ENCODE results near the gene CD69. TPM values are rescaled to one million over a fixed set of nuclear protein-coding genes. Genes with fewer than 3 reads are reported as not detected.
"Not testable (repeated sequence)": the region's sequence is repeated elsewhere in the genome, so short reads cannot be mapped to it uniquely, and the experiment has no call there.

CD69 gene
- total and polyA plus RNA-seq, 5 experiments from 2014 or later: 30.7 to 248 (median 73.5) TPM

GRCh38 chr12:9741726-9742125 is 19.0 kb downstream of the CD69 start:
- ATAC-seq: peak; percentile 76 to 80
- peak overlapping the region; percentile 24 to 88 (median 76) for H3K4me3 Mint-ChIP-seq
- H3K36me3 Mint-ChIP-seq: no peaks in the 10 kb centered on the region
- peaks cover 27 to 66% (median 63%) of the 10 kb centered on the region in 4 donors for H3K4me1 Mint-ChIP-seq
- peaks cover 0 to 3% (median 0%) of the 10 kb centered on the region in 9 donors for H3K9me3 Mint-ChIP-seq
- POLR2A ChIA-PET: interaction anchor here (0.9 to 4.2 kb wide), 10 partner anchors 15 to 93 kb away, joined by 3 to 63 read pairs (median 6); partner anchors contain the start of genes CD69 and CLEC2D
- H3K27me3 Mint-ChIP-seq: no peaks in the 10 kb centered on the region
- H3K27ac Mint-ChIP-seq: peak overlapping the region; percentile 79 to 100 (median 98)
- peak; percentile 30 to 94 (median 82) for DNase-seq

- peak overlapping the region; percentile 9 to 81 (median 68) for H3K4me3 Mint-ChIP-seq
- POLR2A ChIA-PET: interaction anchor here (0.9 to 4.2 kb wide), 4 partner anchors 26 to 91 kb away, joined by 4 to 63 read pairs (median 6); partner anchors contain the start of gene CLEC2D
- ATAC-seq (peak; percentile 8 to 48), DNase-seq (peak in 4 of 10 donors; percentile 33 to 51 (median 42))
- H3K27me3 Mint-ChIP-seq: no peaks in the 10 kb centered on the region
- peaks cover 0 to 3% (median 0%) of the 10 kb centered on the region in 9 donors for H3K9me3 Mint-ChIP-seq
- peak overlapping the region; percentile 82 to 95 (median 92) for H3K27ac Mint-ChIP-seq
- H3K4me1 Mint-ChIP-seq: peaks cover 30 to 73% (median 67%) of the 10 kb centered on the region in 4 donors
- no peaks in the 10 kb centered on the region for H3K36me3 Mint-ChIP-seq
These were observed 20.5 kb downstream of the CD69 start for GRCh38 chr12:9740106-9740750.

DNA sequence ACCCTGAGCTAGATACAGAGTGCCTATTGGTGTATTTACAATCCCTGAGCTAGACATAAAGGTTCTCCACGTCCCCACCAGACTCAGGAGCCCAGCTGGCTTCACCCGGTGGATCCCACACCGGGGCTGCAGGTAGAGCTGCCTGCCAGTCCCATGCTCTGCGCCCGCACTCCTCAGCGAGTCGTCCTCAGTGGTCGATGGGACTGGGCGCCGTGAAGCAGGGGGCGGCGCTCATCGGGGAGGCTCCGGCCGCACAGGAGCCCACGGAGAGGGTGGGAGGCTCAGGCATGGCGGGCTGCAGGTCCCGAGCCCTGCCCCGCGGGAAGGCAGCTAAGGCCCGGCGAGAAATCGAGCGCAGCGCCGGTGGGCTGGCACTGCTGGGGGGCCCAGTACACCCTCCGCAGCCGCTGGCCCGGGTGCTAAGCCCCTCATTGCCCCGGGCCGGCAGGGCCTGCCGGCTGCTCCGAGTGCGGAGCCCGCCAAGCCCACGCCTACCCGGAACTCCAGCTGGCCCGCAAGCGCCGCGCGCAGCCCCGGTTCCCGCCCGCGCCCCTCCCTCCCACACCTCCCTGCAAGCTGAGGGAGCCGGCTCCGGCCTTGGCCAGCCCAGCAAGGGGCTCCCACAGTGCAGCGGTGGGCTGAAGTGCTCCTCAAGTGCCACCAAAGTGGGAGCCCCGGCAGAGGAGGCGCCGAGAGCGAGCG is 21.1 kb downstream of the CD69 start:
- POLR2A ChIA-PET: interaction anchor here (0.9 to 4.2 kb wide), 7 partner anchors 21 to 91 kb away, joined by 3 to 63 read pairs (median 5); partner anchors contain the start of genes CD69 and CLEC2D
- Mint-ChIP-seq H3K4me3 (peak overlapping the region in 7 of 10 donors; percentile 57 to 81 (median 66)), H3K4me1 (peaks cover 30 to 67% (median 60%) of the 10 kb centered on the region in 4 donors), H3K27ac (peak overlapping the region; percentile 84 to 95 (median 92))
- not testable (repeated sequence) for ATAC-seq, H3K9me3 Mint-ChIP-seq, H3K36me3 Mint-ChIP-seq, H3K27me3 Mint-ChIP-seq
- DNase-seq: peak in 2 of 10 donors; percentile 21 to 66

- H3K36me3 Mint-ChIP-seq, H3K9me3 Mint-ChIP-seq, H3K27me3 Mint-ChIP-seq, ATAC-seq, DNase-seq: not testable (repeated sequence)
- Mint-ChIP-seq H3K4me1 (peaks cover 30 to 66% (median 59%) of the 10 kb centered on the region in 4 donors), H3K4me3 (peak overlapping the region; percentile 8 to 66 (median 35)), H3K27ac (peak overlapping the region; percentile 65 to 94 (median 89))
- POLR2A ChIA-PET: interaction anchor here (1.1 to 1.6 kb wide), 4 partner anchors 22 to 91 kb away, joined by 3 to 6 read pairs (median 4); partner anchors contain the start of genes CD69 and CLEC2D
These were observed 21.8 kb downstream of the CD69 start for GRCh38 chr12:9738905-9739304.

GRCh38 chr12:9736936-9737705 is 23.6 kb downstream of the CD69 start:
- Mint-ChIP-seq H3K27ac (peak overlapping the region; percentile 83 to 94 (median 86)), H3K9me3 (peaks cover 0 to 3% (median 0%) of the 10 kb centered on the region in 9 donors), H3K27me3 (no peaks in the 10 kb centered on the region), H3K4me3 (peak overlapping the region in 9 of 10 donors; percentile 23 to 66 (median 59)), H3K4me1 (peaks cover 21 to 58% (median 46%) of the 10 kb centered on the region in 4 donors), H3K36me3 (no peaks in the 10 kb centered on the region)
- POLR2A ChIA-PET: interaction anchor here (0.7 to 1.6 kb wide), 3 partner anchors 26 to 89 kb away, joined by 3 read pairs; no protein-coding TSS in a partner anchor
- ATAC-seq (peak in 1 of 2 donors; percentile 7), DNase-seq (peak in 2 of 10 donors; percentile 38 to 40)

- H3K27me3 Mint-ChIP-seq: no peaks in the 10 kb centered on the region
- DNase-seq: no peak
- no peak overlapping the region for H3K4me3 Mint-ChIP-seq
- H3K9me3 Mint-ChIP-seq: peaks cover 0 to 1% (median 0%) of the 10 kb centered on the region in 9 donors
- H3K27ac Mint-ChIP-seq: no peak overlapping the region
- no peaks in the 10 kb centered on the region for H3K36me3 Mint-ChIP-seq
- ATAC-seq: no peak
- peaks cover 17 to 59% (median 36%) of the 10 kb centered on the region in 4 donors for H3K4me1 Mint-ChIP-seq
- POLR2A ChIA-PET: no interaction called here
These were observed 25.1 kb downstream of the CD69 start for GRCh38 chr12:9735601-9736000.

DNA sequence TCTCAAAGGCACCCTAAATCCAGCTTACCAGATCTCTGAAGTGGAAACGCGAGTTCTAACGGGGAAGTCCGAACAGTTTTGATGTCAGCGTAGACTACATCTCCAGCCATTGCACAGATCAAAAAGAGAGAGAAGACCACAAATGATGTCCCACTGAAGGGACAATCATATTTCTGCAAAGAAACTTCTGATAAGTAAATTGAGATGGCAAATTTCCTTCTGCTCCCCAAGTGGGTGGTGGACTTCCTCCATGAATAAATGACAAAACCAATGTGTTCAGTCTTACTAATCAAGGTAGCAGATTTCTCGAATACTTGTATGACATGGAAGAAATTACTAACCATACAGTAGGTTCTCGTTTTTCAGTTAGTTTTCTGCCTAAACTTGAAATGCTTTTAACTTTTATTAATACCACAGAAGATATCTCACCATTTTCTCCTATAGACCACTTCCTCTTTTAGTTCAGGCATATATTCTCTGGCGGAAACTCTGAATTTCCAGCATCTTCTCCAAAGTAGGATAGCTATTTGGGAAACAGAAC is 27.7 kb downstream of the CD69 start, which contains the start of gene CLECL1:
CLECL1 (minus strand) TSS at position 177 of the 541 bp plus-strand sequence.
- peak within 1 kb of the TSS in 1 of 10 donors; percentile 62 for H3K27ac Mint-ChIP-seq
- H3K4me1 Mint-ChIP-seq: peaks cover 7 to 41% (median 17%) of the 10 kb centered on the region in 4 donors
- no peaks in the 10 kb centered on the region for H3K27me3 Mint-ChIP-seq
- H3K9me3 Mint-ChIP-seq: no peaks in the 10 kb centered on the region
- no peak for ATAC-seq
- DNase-seq: no peak
- H3K4me3 Mint-ChIP-seq: peak within 1 kb of the TSS in 4 of 10 donors; percentile 6 to 69 (median 43)
- no peaks in the 10 kb centered on the region for H3K36me3 Mint-ChIP-seq
- POLR2A ChIA-PET: no interaction called here

DNA sequence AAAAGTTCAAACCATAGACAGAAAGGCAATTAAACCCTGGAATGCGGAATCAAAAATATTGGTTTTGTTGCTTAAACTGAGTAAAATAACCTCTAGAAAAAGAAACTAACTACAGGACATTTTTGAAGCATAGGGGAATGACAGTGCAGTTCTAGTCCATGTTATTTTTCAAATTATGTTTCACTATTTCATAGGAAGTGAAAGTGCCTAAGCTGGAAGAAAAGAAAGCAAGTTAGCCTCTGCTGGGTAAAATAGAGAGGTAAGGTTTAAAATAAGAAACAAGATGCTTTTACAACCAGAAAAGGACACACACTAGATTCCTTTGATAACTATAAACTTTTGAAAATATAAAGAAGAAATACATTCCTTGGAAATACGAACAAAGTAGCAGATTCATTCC is 28.9 kb downstream of the CD69 start:
- POLR2A ChIA-PET: interaction anchor here (1.0 kb wide), 1 partner anchor 15 kb away, joined by 3 read pairs; no protein-coding TSS in a partner anchor
- H3K4me3 Mint-ChIP-seq: peak overlapping the region in 1 of 10 donors; percentile 30
- H3K4me1 Mint-ChIP-seq: peaks cover 3 to 30% (median 10%) of the 10 kb centered on the region in 4 donors
- no peaks in the 10 kb centered on the region for H3K36me3 Mint-ChIP-seq
- ATAC-seq (no peak), DNase-seq (no peak)
- H3K9me3 Mint-ChIP-seq: no peaks in the 10 kb centered on the region
- peak overlapping the region in 1 of 10 donors; percentile 58 for H3K27ac Mint-ChIP-seq
- no peaks in the 10 kb centered on the region for H3K27me3 Mint-ChIP-seq

- POLR2A ChIA-PET: interaction anchor here (1.0 kb wide), 1 partner anchor 14 kb away, joined by 3 read pairs; no protein-coding TSS in a partner anchor
- Mint-ChIP-seq H3K27me3 (no peaks in the 10 kb centered on the region), H3K27ac (peak overlapping the region in 1 of 10 donors; percentile 58), H3K4me3 (peak overlapping the region in 1 of 10 donors; percentile 30), H3K4me1 (peaks cover 0 to 26% (median 6%) of the 10 kb centered on the region in 4 donors), H3K9me3 (no peaks in the 10 kb centered on the region), H3K36me3 (no peaks in the 10 kb centered on the region)
- ATAC-seq: no peak
- DNase-seq: no peak
These were observed 29.3 kb downstream of the CD69 start for GRCh38 chr12:9731393-9731792.

GRCh38 chr12:9730591-9730990 is 30.1 kb downstream of the CD69 start:
- no peaks in the 10 kb centered on the region for H3K36me3 Mint-ChIP-seq
- peaks cover 0 to 22% (median 4%) of the 10 kb centered on the region in 4 donors for H3K4me1 Mint-ChIP-seq
- H3K27me3 Mint-ChIP-seq: no peaks in the 10 kb centered on the region
- no peak overlapping the region for H3K27ac Mint-ChIP-seq
- DNase-seq (no peak), ATAC-seq (no peak)
- no peak overlapping the region for H3K4me3 Mint-ChIP-seq
- POLR2A ChIA-PET: interaction anchor here (1.0 to 1.3 kb wide), 2 partner anchors 12 to 27 kb away, joined by 3 to 4 read pairs; no protein-coding TSS in a partner anchor
- H3K9me3 Mint-ChIP-seq: no peaks in the 10 kb centered on the region

- no peak for ATAC-seq
- peaks cover 0 to 23% (median 4%) of the 10 kb centered on the region in 4 donors for H3K4me1 Mint-ChIP-seq
- POLR2A ChIA-PET: interaction anchor here (1.0 to 1.3 kb wide), 2 partner anchors 13 to 27 kb away, joined by 3 to 4 read pairs; no protein-coding TSS in a partner anchor
- no peaks in the 10 kb centered on the region for H3K9me3 Mint-ChIP-seq
- peak overlapping the region in 1 of 10 donors; percentile 3 for H3K27ac Mint-ChIP-seq
- H3K36me3 Mint-ChIP-seq: no peaks in the 10 kb centered on the region
- H3K4me3 Mint-ChIP-seq: no peak overlapping the region
- DNase-seq: no peak
- no peaks in the 10 kb centered on the region for H3K27me3 Mint-ChIP-seq
These were observed 30.7 kb downstream of the CD69 start for GRCh38 chr12:9730011-9730410.

Measured in naive thymus-derived CD8-positive, alpha-beta T cell (primary cell).